ENCODE results near the gene PRDM16.

GRCh38 chr1:3295846-3296245, 226.8 kb downstream of the PRDM16 start:
- no peak for TF ChIP-seq CTCF (IDR thresholded peaks at IDR 0.05)
- no peak for TF ChIP-seq POLR2A (IDR thresholded peaks at IDR 0.05)
- TF ChIP-seq EP300 (IDR thresholded peaks at IDR 0.05; ENCODE audit: low read depth): no peak
